Measurements from ENCODE around the gene RTF1.
A peak's percentile ranks its signal among the peaks of the same experiment; 100 is the strongest.
"Not testable (repeated sequence)": the region's sequence is repeated elsewhere in the genome, so short reads cannot be mapped to it uniquely, and the experiment has no call there.

The RTF1 gene

DNA sequence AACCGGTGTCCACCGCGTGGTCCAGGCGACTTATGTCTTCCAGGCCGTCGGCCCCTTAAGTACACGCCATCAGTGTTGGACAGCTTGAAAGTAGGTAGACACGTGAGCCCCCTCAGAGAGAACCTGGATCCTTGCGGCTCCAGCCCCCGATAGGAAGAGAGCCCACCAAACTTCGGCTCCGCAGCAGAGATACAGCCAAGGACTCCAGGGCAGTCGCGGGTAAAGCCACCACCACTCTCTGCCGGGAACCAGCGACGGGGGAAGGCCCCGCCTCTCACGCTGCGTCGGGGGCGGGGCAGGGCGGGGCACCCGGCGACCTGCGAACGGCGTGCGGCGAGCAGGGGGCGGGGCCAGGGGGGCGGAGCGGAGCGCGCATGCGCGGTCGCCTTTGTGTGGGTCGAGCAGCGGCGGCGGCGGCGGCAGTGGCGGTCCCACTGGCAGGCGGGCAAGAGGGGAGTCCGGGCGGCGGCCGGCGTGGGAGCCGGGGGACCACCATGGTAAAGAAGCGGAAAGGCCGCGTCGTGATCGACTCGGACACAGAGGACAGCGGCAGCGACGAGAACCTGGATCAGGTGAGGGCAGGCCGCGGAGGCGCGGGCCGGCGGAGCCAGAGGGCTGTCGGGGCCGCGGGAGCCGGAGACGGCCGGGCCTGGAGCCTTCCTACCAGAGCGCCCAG is at the start of gene RTF1:
RTF1 (plus strand) TSS at position 354 of the 676 bp plus-strand sequence; CDS start at position 375, 21 bp downstream.
- DNase-seq (ENCODE audit: low read depth in 3 of 3): peak; percentile 93 to 97 (median 97)

DNA sequence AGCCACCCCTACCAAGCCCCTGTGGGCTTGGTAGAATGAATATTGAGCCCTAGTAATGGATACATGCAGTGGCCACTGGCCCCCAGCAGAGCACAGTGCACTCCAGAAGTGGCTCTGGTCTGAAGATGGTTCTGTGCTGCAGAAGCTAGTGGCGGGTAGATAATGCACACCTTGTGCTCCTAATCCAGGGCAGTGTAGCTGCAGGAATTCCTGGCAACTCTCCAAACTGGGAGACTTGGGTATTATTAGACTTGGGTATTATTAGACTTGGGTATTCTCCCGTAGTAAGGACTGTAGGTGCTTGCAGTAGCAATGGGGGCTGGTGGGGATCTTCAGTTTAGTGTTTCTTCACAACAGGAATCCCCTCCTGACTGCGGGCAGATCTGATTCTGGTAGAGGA is 49.5 kb upstream of the RTF1 start:
- no peak for DNase-seq (ENCODE audit: low read depth in 3 of 3)

- no peak for DNase-seq (ENCODE audit: low read depth in 3 of 3)
Observed at GRCh38 chr15:41377978-41378377, 38.9 kb upstream of the RTF1 start.

DNA sequence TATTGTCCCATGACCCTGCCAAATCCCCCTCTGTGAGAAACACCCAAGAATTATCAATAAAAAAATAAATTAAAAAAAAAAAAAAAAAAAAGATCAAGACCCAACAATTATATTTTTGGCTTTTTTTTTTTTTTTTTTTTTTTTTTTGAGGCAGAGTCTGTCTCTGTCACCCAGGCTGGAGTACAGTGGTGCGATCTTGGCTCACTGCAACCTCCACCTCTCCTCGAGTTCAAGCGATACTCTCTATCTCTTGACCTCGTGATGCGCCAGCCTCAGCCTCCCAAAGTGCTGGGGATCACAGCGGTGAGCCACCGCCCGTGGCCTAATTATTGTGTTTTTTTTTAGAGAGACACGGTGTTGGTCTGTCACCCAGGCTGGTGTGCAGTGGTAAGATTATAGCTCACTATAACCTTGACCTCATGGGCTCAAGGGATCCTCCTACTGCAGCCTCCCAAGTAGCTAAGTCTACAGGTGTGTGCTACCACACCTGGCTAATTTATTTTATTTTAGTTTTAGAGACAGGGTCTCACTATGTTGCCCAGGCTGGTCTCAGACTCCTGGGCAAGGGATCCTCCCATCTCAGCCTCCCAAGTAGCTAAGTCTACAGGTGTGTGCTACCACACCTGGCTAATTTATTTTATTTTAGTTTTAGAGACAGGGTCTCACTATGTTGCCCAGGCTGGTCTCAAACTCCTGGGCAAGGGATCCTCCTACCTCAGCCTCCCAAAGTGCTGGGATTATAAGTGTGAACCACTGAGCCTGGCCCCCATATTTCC is 32.7 kb upstream of the RTF1 start:
- not testable (repeated sequence) for DNase-seq (ENCODE audit: low read depth in 3 of 3)

GRCh38 chr15:41387646-41388045 is 29.2 kb upstream of the RTF1 start:
- no peak for DNase-seq (ENCODE audit: low read depth in 3 of 3)

DNA sequence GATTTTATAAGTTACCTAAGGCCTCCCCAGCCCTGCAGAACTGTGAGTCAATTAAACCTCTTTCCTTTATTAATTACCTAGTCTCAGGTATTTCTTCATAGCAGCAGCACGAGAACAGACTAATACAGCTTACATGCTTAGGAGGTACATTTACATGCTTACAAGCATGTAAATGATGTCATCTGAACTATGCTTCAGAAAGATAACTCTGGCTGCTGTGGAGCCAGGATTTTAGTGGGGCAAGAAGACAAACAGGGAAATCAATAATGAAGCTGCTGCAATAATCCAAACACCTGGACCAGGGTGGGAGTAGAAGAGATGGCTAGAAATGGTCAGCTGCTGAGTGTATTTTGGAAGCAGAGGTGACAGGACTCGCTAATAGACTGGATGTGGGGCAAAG is 24.2 kb upstream of the RTF1 start:
- no peak for DNase-seq (ENCODE audit: low read depth in 3 of 3)

GRCh38 chr15:41394924-41395323 is 22.0 kb upstream of the RTF1 start:
- DNase-seq (ENCODE audit: low read depth in 3 of 3): no peak

- DNase-seq (ENCODE audit: low read depth in 3 of 3): no peak
Observed at GRCh38 chr15:41396111-41396510, 20.8 kb upstream of the RTF1 start.

DNA sequence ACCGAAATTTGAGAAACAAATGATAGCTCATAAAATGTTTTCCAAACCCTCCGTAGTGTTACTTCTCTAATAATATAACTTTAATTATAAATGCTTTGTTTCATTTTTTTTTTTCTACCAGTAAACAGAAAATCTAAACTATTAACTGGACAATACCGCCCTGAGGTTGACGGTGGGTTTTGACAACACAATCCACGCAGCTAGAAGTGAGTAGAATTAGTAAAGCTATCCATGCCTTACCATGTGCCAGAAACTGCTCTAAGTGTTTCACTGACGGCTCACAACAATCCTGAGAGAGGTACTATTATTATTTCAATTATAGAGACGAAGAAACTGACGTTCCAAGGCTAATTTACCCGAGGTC is 15.0 kb upstream of the RTF1 start:
- DNase-seq (ENCODE audit: low read depth in 3 of 3): no peak

DNA sequence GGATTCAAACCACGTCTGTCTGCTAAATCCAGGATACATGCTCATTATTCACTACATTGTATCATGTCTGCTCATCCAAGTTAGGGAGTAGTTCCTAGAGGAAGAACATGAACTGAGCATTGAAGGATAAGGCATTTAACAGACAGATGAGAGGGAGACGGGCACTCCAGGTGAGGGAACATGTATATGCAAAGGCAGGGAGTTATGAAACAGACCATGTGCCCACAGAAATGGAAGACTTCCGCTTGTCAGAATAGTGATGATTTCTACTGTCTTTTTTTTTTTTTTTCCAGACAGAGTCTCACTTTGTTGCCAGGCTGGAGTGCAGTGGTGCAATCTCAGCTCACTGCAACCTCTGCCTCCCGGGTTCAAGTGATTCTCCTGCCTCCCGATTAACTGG is 9.6 kb upstream of the RTF1 start:
- no peak for DNase-seq (ENCODE audit: low read depth in 3 of 3)

DNA sequence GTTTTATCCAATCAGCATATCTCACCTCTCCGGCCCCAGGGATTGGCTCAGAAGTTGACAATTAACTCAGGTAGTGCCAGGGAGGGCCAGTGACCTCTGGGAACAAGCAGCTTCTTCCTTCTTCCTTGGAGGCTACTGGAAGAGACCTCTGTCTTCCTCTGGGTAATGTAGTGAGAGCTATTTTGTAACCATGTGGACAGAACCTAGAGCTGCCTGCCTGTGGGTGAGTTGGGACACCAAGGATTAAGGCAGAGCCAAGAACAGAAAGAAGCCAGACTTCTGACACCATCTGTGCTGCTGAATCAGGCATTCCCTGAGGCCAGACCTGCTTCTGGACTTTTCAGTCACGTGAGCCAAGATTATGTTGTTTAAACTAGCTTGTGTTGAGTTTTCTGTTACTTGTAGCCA is 8.7 kb upstream of the RTF1 start:
- no peak for DNase-seq (ENCODE audit: low read depth in 3 of 3)

DNA sequence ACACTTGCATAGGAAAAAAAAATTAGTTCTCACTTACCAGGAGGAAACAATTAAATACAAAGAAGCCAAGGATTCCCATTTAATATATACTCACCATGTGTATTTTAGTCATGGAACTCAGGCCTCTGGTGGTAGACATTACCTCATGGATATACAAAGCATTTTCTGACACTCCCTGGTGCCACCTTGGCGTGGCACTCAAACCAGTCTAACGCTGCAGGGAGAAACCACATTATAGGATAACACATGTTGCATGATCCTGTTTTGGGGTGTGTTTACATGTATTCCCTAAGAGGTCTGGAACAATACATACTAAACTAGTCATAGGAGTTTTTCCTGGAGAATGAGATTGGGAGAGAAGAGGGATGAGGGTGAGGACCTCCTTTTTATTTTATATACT is 5.9 kb upstream of the RTF1 start:
- DNase-seq (ENCODE audit: low read depth in 3 of 3): no peak

DNA sequence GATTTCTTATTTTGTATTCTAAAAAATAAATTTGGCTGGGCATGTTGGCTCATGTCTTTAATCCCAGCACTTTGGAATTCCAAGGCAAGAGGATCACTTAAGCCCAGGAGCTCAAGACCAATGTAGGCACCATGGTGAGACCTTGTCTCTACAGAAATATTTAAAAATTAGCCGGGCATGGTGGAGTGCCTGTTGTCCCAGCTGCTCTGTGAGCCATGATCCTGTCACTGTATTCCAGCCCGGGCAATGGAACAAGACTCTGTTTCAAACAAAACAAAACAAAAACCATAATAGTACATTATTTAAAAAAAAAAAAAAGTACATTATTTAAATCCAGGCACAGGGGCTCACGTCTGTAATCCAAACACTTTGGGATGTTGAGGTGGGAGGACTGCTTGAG is 5.5 kb upstream of the RTF1 start:
- DNase-seq (ENCODE audit: low read depth in 3 of 3): no peak

GRCh38 chr15:41416128-41416741 is 660 bp upstream of the RTF1 start:
- DNase-seq (ENCODE audit: low read depth in 3 of 3): peak in 1 of 3 experiments; percentile 4

DNA sequence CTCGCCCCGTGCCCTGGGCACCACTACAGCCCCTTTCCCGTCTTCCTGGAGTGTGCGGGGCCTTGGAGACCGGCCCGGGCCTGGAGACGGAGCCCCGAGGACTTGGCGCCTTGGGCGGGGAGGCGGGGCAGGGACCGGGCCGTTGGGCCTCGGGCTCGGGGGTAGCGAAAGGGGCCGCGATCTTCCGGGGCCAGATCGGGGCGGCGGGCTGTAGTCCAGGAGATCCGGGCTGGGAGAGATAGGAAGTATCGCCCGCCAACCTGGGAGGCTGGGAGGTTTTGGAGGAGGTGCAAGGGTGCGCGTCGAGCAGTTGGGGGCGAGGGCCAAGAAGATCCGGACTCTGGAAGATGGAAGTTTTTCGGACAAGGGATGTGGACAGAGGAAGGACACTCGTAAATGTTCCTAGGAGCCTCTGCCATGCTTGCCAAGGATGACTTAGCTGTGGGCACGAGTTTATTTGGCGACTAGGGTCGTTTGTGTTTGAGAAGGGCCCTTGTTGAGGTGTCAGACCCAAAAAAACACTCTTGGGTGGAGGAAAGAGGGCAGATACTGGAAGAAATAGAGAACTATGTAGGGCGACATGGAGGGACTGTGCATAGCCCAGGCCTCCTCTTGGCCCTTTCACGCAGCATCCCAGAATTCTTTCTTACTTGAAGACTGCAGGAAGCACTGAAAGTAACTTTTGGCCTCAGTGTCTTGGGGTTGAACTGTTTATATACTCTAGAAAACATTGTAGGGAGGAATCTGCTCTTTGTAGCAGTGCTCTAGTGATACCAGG is 712 bp downstream of the RTF1 start:
- peak in 1 of 3 experiments; percentile 20 for DNase-seq (ENCODE audit: low read depth in 3 of 3)

DNA sequence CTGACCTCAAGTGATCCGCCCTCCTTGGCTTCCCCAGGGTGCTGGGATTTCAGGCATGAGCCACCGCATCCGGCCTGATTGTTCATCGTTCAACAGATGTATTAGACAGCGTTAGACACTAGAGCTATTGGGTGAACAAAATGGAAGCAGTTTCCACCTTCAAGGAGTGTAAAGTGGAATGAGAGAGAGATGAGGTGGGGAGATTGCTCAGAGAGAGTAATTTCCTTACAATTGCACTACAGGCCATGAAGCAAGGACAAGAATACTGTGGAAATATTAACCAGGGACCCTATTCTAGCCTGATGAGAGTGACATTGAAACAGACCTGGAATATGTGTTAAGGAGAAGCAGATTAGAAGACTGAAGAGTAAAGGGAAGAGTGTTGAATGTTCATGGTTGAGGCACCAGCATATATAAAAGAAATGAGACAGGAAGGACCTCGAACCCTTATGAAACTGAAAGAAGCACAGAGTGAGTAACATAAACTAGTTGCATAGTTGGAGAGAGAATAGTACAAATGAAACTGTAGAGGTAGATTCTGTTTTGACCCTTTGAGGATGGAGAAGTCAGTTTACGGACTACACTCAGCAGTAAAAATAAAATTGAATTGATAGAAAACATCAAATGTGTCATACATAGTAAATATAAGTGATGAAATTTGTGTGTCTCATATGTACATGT is 7.2 kb downstream of the RTF1 start:
- DNase-seq (ENCODE audit: low read depth in 3 of 3): no peak

GRCh38 chr15:41424809-41425208 is 7.9 kb downstream of the RTF1 start:
- DNase-seq (ENCODE audit: low read depth in 3 of 3): no peak

DNA sequence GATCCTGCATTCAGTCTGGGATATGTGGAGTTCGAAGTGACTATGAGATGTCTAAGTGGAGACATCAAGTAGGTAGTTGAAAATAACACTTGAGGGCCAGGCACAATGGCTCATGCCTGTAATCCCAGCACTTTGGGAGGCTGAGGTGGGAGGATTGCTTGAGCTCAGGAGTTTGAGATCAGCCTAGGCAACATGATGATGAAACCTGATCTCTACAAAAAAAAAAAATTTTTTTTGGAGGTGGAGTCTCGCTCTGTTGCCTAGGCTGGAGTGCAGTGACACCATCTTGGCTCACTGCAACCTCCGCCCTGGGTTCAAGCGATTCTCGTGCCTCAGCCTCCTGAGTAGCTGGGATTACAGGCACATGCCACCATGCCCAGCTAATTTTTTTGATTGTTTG is 9.0 kb downstream of the RTF1 start:
- not testable (repeated sequence) for DNase-seq (ENCODE audit: low read depth in 3 of 3)

GRCh38 chr15:41429003-41429890 is 12.4 kb downstream of the RTF1 start:
- DNase-seq (ENCODE audit: low read depth in 3 of 3): no peak

DNA sequence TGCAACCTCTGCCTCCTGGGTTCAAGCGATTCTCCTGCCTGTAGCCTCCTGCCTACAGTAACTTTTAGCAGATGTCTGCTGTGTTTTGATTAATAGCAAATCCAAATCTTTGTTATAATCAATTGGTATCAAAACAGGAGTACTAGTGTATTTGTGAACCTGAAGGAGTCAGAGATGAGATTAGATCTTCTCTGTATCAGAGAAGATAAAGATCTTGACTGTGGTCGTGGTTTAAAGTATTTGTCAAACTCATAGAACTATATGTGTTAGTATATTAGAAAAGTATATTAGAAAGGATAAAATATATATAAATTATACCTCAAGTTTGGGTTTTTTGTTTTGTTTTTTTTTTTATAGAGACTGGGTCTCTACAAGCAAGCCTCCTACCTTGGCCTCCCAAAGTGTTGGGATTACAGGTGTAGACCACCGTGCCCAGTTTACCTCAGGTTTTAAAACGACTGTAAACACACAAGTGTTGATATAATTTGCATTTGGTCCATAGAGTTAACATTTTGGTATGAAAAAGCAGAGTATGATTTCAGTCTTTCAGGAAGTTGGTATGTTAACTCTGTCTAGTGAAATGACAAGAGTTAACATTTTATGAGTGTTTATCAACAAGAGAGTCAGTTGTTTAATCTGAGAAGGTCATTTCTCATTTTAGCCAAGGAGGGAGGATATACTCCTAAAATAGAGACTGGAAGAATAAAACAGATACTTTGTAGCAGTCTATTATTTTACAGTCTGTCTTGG is 18.3 kb downstream of the RTF1 start:
- DNase-seq (ENCODE audit: low read depth in 3 of 3): no peak
